GM13976 (cell line): ENCODE data around the gene SUN1.
"Not testable (repeated sequence)": the region's sequence is repeated elsewhere in the genome, so short reads cannot be mapped to it uniquely, and the experiment has no call there.

Experiments used
- DNase-seq: peaks from one replicate; pipeline ENCODE4 v3.0.0; 2012; ENCODE audit warnings: low spot score
- in situ Hi-C: fragments of 300-500 bp; cut with MboI; formaldehyde crosslinking; loops from one replicate; pipeline ENCODE4 v1.12.0; 2022; ENCODE audit warnings: low sequenced_read_pairs, mixed read lengths, inconsistent platforms; ENCODE audit not compliant: unreplicated experiment
- TF ChIP-seq, protein P1 (sequence below): IDR thresholded peaks from 2 replicates; pipeline ENCODE4 v1.5.1; 2012; ENCODE audit warnings: borderline replicate concordance, mild to moderate bottlenecking; ENCODE audit not compliant: insufficient read depth; ENCODE audit errors: extremely low read depth, missing control alignments, control extremely low read depth

SUN1 gene

DNA sequence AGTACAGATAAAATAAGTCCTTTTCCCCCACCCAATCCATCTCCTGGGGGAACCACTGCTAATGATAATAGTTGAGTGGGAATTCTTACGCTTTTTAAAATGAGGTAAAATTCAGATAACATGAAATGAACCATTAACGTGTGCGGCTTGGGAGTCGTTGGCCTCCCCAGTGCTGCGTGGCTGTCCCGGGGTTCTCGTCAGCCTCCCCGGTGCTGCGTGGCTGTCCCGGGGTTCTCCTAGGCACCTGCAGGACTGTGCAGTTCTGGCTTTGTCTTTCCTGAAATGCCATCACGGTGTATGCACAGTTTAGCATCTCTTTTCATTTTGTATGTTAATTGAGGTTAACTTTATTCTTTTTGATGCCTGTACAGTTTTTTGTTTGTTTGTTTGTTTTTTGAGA, 13.5 kb downstream of the SUN1 start:
- in situ Hi-C loops, result no loop called here
- TF ChIP-seq, protein P1, sequence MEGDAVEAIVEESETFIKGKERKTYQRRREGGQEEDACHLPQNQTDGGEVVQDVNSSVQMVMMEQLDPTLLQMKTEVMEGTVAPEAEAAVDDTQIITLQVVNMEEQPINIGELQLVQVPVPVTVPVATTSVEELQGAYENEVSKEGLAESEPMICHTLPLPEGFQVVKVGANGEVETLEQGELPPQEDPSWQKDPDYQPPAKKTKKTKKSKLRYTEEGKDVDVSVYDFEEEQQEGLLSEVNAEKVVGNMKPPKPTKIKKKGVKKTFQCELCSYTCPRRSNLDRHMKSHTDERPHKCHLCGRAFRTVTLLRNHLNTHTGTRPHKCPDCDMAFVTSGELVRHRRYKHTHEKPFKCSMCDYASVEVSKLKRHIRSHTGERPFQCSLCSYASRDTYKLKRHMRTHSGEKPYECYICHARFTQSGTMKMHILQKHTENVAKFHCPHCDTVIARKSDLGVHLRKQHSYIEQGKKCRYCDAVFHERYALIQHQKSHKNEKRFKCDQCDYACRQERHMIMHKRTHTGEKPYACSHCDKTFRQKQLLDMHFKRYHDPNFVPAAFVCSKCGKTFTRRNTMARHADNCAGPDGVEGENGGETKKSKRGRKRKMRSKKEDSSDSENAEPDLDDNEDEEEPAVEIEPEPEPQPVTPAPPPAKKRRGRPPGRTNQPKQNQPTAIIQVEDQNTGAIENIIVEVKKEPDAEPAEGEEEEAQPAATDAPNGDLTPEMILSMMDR, result no peak
- DNase-seq, result no peak

DNA sequence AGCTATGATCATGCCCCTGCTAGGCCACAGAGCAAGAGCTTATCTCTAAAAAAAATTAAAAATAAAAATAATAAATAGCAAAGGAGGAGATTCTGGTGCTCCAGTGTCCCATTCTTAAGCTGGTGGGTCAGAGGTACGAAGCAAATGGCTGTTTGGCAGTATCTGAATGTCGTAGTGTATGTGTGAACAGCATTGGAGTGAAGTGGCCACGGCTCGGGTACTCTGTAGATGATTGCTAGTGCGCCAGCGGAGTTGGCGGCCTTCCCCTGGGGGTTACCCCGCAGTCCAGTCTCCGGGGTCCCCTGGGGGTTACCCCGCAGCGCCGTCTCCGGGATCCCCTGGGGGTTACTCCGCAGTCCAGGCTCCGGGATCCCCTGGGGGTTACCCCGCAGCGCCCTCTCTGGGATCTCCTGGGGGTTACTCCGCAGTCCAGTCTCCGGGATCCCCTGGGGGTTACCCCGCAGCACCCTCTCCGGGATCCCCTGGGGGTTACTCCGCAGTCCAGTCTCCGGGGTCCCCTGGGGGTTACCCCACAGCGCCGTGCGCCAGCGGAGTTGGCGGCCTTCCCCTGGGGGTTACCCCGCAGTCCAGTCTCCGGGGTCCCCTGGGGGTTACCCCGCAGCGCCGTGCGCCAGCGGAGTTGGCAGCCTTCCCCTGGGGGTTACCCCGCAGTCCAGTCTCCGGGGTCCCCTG, 14.8 kb downstream of the SUN1 start:
- DNase-seq, in situ Hi-C loops: not testable (repeated sequence)

DNA sequence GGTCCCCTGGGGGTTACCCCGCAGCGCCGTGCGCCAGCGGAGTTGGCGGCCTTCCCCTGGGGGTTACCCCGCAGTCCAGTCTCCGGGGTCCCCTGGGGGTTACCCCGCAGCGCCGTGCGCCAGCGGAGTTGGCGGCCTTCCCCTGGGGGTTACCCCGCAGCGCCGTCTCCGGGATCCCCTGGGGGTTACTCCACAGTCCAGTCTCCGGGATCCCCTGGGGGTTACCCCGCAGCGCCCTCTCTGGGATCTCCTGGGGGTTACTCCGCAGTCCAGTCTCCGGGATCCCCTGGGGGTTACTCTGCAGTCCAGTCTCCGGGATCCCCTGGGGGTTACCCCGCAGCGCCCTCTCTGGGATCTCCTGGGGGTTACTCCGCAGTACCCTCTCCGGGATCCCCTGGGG, 15.5 kb downstream of the SUN1 start:
- in situ Hi-C loops, DNase-seq: not testable (repeated sequence)

DNA sequence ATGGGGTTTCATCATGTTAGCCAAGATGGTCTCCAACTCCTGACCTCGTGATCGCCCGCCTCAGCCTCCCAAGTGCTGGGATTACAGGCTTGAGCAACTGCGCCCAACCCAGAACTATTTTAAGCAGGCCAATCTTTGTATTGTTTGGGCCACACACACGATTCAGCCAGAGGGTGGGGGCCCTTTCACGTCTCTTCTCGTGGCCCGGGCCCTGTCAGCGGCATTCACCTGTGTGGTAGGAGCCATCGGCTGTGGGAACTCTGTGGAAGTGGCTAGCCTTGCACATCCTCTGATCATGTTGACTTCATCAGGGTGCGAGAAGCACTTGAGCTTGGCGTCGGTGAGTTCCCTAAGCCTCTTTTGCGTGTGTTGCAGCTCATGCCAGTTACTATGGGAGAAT, 16.9 kb downstream of the SUN1 start:
- in situ Hi-C loops, result no loop called here
- no peak for DNase-seq
- TF ChIP-seq, protein P1, result no peak

DNA sequence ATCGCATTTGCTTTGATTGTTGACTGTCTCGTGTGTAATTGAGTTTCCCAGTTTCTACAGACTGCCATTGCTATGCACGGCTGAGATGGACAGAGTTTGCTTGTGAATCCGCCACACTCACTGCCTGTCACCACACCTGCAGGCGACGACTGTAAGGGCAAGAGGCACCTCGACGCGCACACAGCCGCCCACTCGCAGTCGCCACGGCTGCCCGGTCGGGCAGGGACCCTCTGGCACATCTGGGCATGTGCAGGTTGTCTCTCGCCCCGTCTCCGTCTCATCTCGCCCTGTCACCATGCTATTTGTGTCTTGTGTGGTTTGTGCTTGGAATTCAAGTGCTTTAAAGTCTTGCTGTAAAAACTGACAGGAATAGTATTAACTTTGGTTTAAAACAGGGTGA, 17.5 kb downstream of the SUN1 start:
- TF ChIP-seq, protein P1, result no peak
- in situ Hi-C loops, result no loop called here
- no peak for DNase-seq

DNA sequence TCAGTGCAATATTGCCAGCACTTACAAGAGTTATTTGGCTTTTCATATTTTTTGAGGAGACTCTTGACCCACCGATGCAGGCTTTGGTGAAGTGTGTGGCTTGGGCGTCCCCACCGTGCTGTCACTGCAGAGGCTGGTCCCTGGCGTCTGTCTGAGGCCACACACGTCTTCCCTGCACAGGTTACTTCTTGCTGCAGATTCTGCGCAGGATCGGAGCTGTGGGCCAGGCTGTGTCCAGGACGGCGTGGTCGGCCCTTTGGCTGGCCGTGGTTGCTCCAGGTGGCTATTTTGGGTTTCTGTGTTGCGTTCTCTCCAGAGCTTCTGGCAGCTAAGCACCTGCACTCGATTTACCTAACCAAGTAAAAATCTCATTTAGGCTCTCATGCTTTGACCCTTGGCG, 18.9 kb downstream of the SUN1 start:
- no peak for DNase-seq
- TF ChIP-seq, protein P1, result no peak
- in situ Hi-C loops, result no loop called here

DNA sequence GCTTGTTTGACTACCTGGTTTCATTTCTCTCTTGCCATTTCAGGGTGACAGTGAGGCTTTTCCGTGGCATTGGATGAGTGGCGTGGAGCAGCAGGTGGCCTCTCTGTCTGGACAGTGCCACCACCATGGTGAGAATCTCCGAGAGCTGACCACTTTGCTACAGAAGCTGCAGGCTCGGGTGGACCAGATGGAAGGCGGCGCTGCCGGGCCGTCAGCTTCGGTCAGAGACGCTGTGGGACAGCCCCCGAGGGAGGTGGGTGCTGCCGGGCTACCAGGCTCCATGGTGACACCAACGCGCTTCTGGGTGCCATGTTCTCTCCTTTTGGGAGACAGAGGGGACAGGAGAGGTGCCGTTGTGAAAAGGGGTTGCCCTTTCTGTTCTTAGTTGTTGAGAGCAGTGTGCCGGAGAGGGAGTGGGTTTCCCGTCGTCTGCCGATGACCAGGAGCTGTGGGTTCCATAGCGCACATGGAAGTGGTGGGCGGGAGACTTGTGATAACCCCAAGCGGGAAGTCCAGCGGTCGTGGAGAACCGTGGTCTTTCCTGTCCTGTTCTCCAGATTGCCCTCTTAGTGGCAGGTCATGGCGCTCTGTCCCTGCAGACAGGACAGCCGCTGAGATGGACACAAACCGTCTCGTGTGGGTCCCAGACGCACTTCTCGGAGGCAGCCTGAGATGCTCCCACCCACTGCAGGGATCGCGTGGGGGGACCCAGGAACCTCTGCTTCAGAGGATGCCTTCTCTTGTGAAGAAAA, 21.3 kb downstream of the SUN1 start:
- in situ Hi-C loops, result no loop called here
- DNase-seq, result no peak

More for the DNA sequence above, 21.3 kb downstream of the SUN1 start:
- TF ChIP-seq, protein P1, result no peak
